ENCODE measurements around the gene ALKBH1. TPM values are rescaled to one million over a fixed set of nuclear protein-coding genes. Genes with fewer than 3 reads are reported as not detected.
"Not testable (repeated sequence)": the region's sequence is repeated elsewhere in the genome, so short reads cannot be mapped to it uniquely, and the experiment has no call there.

ALKBH1 gene
- total RNA-seq, 1 donor from 2014 or later, result 18.0 TPM

- POLR2A ChIA-PET, result no interaction called here
- intact Hi-C loops (cut with micrococcal nuclease), result no loop called here
- H3K27ac Mint-ChIP-seq, result no peak overlapping the region
- ATAC-seq (ENCODE audit: low read depth) (no peak), DNase-seq (no peak)
- TF ChIP-seq, protein P1, sequence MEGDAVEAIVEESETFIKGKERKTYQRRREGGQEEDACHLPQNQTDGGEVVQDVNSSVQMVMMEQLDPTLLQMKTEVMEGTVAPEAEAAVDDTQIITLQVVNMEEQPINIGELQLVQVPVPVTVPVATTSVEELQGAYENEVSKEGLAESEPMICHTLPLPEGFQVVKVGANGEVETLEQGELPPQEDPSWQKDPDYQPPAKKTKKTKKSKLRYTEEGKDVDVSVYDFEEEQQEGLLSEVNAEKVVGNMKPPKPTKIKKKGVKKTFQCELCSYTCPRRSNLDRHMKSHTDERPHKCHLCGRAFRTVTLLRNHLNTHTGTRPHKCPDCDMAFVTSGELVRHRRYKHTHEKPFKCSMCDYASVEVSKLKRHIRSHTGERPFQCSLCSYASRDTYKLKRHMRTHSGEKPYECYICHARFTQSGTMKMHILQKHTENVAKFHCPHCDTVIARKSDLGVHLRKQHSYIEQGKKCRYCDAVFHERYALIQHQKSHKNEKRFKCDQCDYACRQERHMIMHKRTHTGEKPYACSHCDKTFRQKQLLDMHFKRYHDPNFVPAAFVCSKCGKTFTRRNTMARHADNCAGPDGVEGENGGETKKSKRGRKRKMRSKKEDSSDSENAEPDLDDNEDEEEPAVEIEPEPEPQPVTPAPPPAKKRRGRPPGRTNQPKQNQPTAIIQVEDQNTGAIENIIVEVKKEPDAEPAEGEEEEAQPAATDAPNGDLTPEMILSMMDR (IDR thresholded peaks at IDR 0.05), result no peak
- H3K27me3 Mint-ChIP-seq, result no peaks in the 10 kb centered on the region
- no peaks in the 10 kb centered on the region for H3K9me3 Mint-ChIP-seq
- CTCF ChIA-PET, result no interaction called here
- no peak overlapping the region for H3K4me3 Mint-ChIP-seq
- H3K36me3 Mint-ChIP-seq (ENCODE audit: low read depth), result peaks cover 54% of the 10 kb centered on the region
- no peaks in the 10 kb centered on the region for H3K4me1 Mint-ChIP-seq
Measured at GRCh38 chr14:77673193-77673592, 34.6 kb downstream of the ALKBH1 start.

GRCh38 chr14:77667331-77667730 lies 40.5 kb downstream of the ALKBH1 start:
- intact Hi-C loops (cut with micrococcal nuclease), result no loop called here
- no peak overlapping the region for H3K27ac Mint-ChIP-seq
- TF ChIP-seq, protein P1 (IDR thresholded peaks at IDR 0.05), result no peak
- ChIA-PET POLR2A (no interaction called here), CTCF (no interaction called here)
- no peaks in the 10 kb centered on the region for H3K9me3 Mint-ChIP-seq
- H3K4me1 Mint-ChIP-seq, result no peaks in the 10 kb centered on the region
- H3K36me3 Mint-ChIP-seq (ENCODE audit: low read depth), result peaks cover 8% of the 10 kb centered on the region
- ATAC-seq (ENCODE audit: low read depth) (no peak), DNase-seq (no peak)
- H3K4me3 Mint-ChIP-seq, result no peak overlapping the region
- H3K27me3 Mint-ChIP-seq, result no peaks in the 10 kb centered on the region

GRCh38 chr14:77663293-77663692 lies 44.5 kb downstream of the ALKBH1 start:
- intact Hi-C loops (cut with micrococcal nuclease), result no loop called here
- Mint-ChIP-seq H3K27me3 (no peaks in the 10 kb centered on the region), H3K4me1 (no peaks in the 10 kb centered on the region), H3K4me3 (no peak overlapping the region), H3K27ac (no peak overlapping the region), H3K9me3 (no peaks in the 10 kb centered on the region), H3K36me3 (ENCODE audit: low read depth) (peaks cover 1% of the 10 kb centered on the region)
- DNase-seq, result no peak
- ChIA-PET CTCF (no interaction called here), POLR2A (no interaction called here)
- no peak for ATAC-seq (ENCODE audit: low read depth)
- TF ChIP-seq, protein P1 (IDR thresholded peaks at IDR 0.05), result no peak

DNA sequence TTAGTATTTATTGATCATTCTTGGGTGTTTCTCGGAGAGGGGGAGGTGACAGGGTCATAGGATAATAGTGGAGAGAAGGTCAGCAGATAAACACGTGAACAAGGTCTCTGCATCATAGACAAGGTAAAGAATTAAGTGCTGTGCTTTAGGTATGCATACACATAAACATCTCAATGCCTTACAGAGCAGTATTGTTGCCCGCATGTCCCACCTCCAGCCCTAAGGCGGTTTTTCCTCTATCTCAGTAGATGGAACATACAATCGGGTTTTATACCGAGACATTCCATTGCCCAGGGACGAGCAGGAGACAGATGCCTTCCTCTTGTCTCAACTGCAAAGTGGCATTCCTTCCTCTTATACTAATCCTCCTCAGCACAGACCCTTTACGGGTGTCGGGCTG lies 46.3 kb downstream of the ALKBH1 start:
- POLR2A ChIA-PET; H3K27me3 Mint-ChIP-seq; H3K4me3 Mint-ChIP-seq; CTCF ChIA-PET; ATAC-seq (ENCODE audit: low read depth); DNase-seq; H3K36me3 Mint-ChIP-seq (ENCODE audit: low read depth); H3K4me1 Mint-ChIP-seq; H3K27ac Mint-ChIP-seq; H3K9me3 Mint-ChIP-seq; intact Hi-C loops (cut with micrococcal nuclease): not testable (repeated sequence)

DNA sequence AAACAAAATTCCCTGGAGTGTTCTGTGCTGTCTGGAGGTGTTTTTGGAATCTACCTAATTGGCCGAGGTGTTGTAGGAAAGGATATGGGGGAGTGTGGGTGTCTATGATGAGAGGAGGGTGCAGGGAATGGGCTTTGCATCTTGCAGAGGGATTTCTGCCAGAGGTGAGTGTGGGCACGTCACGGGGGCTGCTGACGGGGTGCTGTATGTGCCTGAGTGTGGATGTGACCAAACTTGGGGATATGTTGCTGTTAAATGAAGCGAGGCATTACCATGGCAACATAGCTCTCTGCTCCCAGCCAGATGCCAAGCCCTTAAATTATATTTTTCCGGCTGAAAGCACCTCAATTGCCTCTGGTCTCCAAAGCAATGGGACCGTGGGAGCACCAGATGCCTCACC lies 47.1 kb downstream of the ALKBH1 start:
- Mint-ChIP-seq H3K4me3 (no peak overlapping the region), H3K27me3 (no peaks in the 10 kb centered on the region), H3K4me1 (peaks cover 3% of the 10 kb centered on the region), H3K36me3 (ENCODE audit: low read depth) (peaks cover 1% of the 10 kb centered on the region), H3K27ac (no peak overlapping the region), H3K9me3 (no peaks in the 10 kb centered on the region)
- ATAC-seq (ENCODE audit: low read depth), result no peak
- TF ChIP-seq, protein P1 (IDR thresholded peaks at IDR 0.05), result no peak
- DNase-seq, result no peak
- intact Hi-C loops (cut with micrococcal nuclease), result no loop called here
- CTCF ChIA-PET, result no interaction called here
- POLR2A ChIA-PET, result no interaction called here

GRCh38 chr14:77659831-77660230 lies 48.0 kb downstream of the ALKBH1 start:
- ChIA-PET CTCF (no interaction called here), POLR2A (no interaction called here)
- Mint-ChIP-seq H3K36me3 (ENCODE audit: low read depth) (no peaks in the 10 kb centered on the region), H3K4me3 (no peak overlapping the region), H3K4me1 (peaks cover 3% of the 10 kb centered on the region), H3K9me3 (no peaks in the 10 kb centered on the region), H3K27ac (no peak overlapping the region), H3K27me3 (no peaks in the 10 kb centered on the region)
- TF ChIP-seq, protein P1 (IDR thresholded peaks at IDR 0.05), result no peak
- ATAC-seq (ENCODE audit: low read depth) (no peak), DNase-seq (no peak)
- intact Hi-C loops (cut with micrococcal nuclease), result no loop called here
